GM21381 (cell line): Measurements from ENCODE around the gene CHP1.
"Not testable (repeated sequence)": the region's sequence is repeated elsewhere in the genome, so short reads cannot be mapped to it uniquely, and the experiment has no call there.

Source experiments
- ATAC-seq: cut with Tn5 transposase; IDR thresholded peaks from one replicate; pipeline ENCODE4 v1.9.1; 2021; ENCODE audit warnings: mild to moderate bottlenecking, moderate library complexity; ENCODE audit not compliant: unreplicated experiment

Gene CHP1

GRCh38 chr15:41230650-41231421 lies at the start of gene CHP1, which contains the start of gene EXD1:
TSS of gene CHP1 (plus strand) at chr15:41231268. CDS start at chr15:41231383, 115 bp downstream.
TSS of gene EXD1 (minus strand) at chr15:41230757. CDS start at chr15:41226575, 4,182 bp downstream.
- peak; percentile 95 for ATAC-seq

GRCh38 chr15:41182266-41182665 lies 48.8 kb upstream of the CHP1 start:
- ATAC-seq = no peak

DNA sequence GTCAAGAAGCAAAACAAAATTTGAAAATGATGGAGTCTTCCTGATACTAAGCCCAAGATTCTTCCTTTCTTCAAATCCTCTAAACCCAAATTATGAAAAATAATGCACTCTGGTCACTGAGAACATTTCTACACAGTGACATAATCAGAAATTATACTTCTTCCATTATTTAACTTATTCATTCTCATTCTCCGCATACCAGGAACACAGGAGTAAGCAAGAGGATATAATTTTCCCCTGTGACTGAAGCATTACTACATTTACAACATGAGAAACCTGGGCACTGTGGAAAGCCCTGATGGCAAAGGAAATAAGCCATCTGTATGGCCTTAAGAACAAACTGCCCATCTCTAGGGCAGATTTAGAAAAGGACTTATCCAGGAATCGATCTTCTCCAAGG lies 47.5 kb upstream of the CHP1 start:
- ATAC-seq = no peak

- no peak for ATAC-seq
These were observed 36.6 kb upstream of the CHP1 start for GRCh38 chr15:41194444-41194843.

DNA sequence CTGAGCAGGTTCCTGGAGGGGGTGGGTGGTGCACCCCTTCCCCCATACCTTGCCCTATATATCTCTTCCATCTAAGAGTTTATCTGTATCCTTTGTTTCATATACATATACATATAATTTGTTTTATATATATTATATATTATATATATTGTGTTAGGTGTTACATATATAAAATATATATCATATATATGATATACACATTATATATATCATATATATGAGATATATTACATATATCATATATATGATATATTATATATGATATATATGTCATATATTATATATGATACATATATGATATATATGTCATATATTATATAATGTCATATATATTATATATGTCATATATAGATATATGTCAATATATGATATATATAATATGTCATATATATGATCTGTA lies 31.6 kb upstream of the CHP1 start:
- no peak for ATAC-seq

DNA sequence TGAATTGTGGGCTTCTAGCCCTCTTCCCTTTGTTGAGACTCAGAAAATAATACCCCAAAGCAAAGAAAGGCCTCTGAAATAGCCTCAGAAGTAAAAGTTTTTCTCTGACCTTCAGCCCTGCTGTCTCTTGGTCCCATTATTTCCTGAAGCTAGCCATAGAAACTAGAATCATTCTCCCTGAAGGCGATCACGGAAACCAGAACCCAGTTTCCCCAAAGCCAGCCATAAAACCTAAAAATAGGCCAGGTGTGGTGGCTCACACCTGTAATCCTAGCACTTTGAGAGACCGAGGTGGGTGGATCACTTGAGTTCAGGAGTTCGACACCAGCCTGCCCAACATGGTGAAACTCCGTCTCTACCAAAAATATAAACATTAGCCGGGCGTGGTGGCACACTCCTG lies 27.7 kb upstream of the CHP1 start:
- no peak for ATAC-seq

- ATAC-seq = no peak
These were observed 25.8 kb upstream of the CHP1 start for GRCh38 chr15:41205315-41205714.

GRCh38 chr15:41207687-41208448 lies 23.2 kb upstream of the CHP1 start:
- ATAC-seq = no peak

DNA sequence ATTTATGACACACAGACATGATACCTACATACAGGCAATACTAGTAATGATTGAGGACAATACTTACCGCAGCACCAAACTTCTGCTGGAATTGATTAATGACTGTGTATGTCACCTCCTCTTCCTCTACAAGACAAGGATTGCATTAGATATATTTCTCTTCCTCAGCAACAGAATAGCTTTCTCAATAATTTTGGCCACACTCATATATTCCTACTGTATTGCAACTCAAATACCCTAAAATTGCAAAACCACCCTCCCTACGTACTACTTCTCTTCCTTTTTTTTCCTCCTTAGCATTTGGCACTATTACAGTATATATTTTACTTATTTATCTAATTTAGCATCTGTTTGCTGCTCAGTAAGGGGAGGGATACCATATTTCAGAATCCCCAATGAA lies 15.4 kb upstream of the CHP1 start:
- no peak for ATAC-seq

DNA sequence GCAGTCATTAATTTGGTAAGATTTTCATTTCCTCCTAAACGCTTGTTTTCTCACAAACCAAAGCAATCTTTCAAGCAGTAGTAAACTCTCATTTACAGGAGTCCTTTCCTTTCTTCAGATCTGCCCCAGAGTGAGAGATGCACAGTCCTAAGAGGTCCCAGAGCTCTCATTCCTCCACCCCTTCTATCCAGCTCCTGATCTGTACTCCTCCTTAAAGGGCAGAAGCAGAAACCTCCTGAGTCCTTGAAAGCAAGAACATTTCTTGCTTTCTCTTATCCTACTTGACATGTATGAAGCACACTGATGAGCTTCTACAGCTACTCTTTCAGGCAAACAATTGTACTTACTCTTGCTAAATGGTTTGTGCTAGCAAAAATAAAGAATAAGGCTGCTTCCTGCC lies 12.2 kb upstream of the CHP1 start:
- ATAC-seq = no peak

DNA sequence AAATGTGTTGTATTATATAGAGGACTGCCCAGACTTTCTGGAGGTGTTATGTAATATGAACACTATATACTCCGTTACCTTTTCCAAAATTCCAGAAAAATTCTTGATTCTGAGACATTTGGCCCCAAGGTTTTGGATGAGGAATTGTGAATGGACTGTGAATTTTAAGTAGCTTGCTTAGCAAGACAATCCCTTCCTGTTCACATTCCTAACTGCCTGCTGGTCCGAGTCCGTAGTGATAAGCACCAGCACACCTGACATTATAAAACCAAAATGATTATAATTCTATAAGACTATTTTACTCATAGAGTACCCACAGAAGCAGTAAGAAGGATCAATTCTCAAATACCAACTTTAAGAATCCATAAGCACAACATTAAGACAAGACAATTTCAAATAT lies 11.7 kb upstream of the CHP1 start:
- ATAC-seq = no peak

DNA sequence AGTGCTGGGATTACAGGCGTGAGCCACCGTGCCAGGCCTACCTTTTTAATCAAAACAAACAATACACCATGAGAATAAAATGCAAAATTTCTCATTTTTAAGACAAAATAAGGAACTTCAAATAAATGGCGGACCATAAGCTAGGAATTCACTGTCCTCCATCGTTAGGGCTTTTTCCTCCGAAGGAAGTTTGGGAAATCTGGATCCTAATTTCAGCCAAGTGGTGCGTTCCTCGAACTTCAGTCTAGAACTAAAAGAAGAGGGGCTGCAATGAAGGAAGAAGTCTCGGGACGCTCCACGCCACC lies 771 bp upstream of the CHP1 start:
- ATAC-seq = no peak

GRCh38 chr15:41231422-41232226 lies 556 bp downstream of the CHP1 start:
- peak; percentile 32 for ATAC-seq

- ATAC-seq = no peak
These were observed 2.3 kb downstream of the CHP1 start for GRCh38 chr15:41233367-41233771.

DNA sequence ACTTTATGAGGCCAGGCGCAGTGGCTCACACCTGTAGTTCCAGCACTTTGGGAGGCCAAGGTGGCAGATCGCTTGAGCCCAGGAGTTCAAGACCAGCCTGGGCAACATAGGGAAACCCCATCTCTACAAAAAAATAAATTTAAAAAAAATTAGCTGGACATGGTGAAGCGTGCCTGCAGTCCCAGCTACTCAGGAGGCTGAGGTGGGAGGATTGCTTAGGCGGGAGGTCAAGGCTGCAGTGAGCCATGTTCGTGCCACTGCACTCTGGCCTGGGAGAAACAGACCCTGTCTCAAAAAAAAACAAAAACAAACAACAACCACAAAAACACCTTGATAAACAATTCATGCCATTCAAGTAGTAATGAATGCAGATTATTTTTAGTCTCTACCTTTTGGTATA lies 4.2 kb downstream of the CHP1 start:
- ATAC-seq = not testable (repeated sequence)

DNA sequence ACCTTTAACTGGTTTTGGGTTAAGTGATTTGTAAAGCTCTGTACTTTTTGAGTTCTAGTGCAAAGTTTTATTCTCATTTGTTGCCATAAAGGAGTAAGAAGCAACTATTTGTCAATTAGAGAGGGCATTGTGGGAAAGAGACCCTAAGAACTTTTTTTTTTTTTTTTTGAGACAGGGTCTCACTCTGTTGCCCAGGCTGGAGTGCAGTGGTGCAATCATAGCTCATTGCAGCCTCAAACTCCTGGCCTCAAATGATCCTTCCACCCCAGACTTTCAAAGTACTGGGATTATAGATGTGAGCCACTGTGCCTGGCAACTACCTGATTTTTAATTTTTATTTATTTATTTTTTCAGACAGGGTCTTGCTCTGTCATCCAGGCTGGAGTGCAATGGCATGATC lies 4.9 kb downstream of the CHP1 start:
- no peak for ATAC-seq

GRCh38 chr15:41238100-41238499 lies 7.0 kb downstream of the CHP1 start:
- ATAC-seq = no peak

DNA sequence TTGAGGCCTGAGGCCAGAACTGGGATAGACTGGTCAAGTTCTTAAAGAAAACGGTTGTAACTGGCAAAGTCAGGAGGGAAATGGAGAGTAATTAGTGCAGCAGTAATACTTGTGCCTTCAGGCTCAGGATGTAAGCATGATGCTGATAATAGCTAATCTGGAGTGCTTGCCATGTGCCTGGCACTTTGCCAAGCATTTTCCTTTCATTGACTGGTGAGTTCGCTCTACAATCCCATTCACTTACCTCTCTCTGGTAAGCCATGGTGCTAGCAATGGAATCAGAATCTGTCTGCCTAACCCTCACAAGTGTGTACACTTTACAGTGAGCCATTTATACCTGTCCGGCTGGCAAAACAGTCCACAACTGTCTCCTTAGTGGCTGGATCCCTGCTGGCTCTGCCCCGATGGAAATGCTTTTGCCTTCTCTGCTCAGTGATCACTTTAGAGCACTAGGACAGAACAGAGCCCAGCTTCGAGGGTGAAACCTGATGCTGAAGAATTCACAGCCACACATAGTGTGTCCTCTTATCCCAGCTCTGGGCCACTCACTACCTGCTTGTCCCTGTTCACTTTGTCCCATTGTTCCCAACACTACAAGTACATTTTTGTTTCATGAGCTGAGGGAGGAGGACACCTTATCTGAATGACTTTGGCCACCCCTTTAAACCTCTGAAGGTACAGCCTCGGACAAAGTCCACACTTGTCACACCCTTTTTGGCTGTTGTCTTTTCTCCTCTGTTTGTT lies 10.3 kb downstream of the CHP1 start:
- ATAC-seq = no peak

DNA sequence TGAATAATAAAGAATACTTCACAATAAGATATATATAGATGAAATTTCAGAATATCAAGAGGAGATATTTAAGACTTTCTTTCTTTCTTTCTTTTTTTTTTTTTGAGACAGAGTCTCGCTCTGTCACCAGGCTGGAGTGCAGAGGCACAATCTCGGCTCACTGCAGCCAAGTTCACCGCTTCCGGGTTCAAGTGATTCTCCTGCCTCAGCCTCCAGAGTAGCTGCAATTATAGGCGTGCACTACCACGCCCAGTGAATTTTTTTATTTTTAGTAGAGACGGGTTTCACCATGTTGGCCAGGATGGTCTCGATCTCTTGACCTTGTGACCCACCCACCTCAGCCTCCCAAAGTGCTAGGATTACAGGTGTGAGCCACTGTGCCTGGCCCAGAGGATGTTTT lies 19.7 kb downstream of the CHP1 start:
- not testable (repeated sequence) for ATAC-seq

DNA sequence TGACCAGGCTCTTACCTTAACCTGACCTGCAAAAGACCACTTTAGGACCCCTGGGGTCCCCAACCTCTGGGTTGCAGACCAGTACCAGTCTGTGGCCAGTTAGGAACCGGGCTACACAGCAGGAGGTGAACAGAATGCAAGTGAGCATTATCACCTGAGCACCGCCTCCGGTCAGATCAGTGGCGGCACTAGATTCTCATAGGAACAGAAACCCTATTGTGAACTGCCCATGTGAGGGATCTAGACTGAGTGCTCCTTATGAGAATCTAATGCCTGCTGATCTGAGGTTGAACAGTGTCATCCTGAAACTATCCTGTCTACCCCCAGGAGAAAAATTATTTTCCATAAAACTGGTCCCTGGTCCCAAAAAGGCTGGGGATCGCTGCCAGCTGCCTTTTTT lies 20.3 kb downstream of the CHP1 start:
- ATAC-seq = no peak

DNA sequence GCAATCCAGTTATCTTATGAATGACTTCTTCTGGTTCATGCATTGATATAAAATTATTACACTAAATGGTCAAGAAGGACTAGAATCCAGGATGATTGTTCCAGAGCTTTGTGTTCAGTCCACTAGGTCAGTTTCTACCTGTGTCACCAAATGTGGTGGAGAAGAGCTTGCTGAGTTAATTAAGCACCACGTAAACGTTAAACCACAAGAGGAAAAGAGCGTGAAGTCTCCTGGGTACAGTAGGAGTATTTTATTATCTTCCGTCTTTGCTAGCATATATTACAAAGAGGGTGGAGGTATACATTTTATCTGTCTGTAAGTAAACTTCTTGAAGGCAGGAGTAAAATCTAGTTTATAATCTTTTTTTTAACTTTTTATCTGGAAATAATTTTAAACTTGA lies 23.5 kb downstream of the CHP1 start:
- no peak for ATAC-seq
